Non-pigmented ciliary epithelial cell (primary cell): ENCODE data around the gene STRIP1.

Experiments
- DNase-seq: peaks from one replicate; pipeline ENCODE4 v3.0.0-alpha.2; 2010; ENCODE audit warnings: low read depth

STRIP1 gene

GRCh38 chr1:110053552-110054428, 19.4 kb downstream of the STRIP1 start:
- DNase-seq, result no peak

GRCh38 chr1:110055493-110056284, 21.3 kb downstream of the STRIP1 start:
- peak; percentile 44 for DNase-seq

GRCh38 chr1:110056285-110056683, 21.9 kb downstream of the STRIP1 start:
- no peak for DNase-seq

DNA sequence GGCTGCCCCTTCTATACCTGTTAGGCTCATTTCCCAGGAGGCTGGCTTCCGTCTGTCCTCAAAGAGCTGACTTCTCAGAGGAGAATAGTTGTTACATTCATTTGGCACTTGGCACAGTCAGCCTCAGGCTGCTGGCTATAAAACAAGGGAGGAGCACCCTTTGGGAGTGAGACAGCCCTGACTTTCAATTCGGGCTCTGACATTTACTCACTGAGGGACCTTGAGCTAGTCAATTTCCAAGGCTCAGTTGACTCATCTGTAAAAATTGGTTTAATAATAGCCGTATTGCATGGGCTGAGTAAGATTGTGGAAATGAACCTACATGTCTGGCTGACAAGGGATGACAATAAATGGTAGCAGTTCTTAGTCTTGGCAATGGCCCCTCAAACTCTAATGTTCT, 22.4 kb downstream of the STRIP1 start:
- no peak for DNase-seq

DNA sequence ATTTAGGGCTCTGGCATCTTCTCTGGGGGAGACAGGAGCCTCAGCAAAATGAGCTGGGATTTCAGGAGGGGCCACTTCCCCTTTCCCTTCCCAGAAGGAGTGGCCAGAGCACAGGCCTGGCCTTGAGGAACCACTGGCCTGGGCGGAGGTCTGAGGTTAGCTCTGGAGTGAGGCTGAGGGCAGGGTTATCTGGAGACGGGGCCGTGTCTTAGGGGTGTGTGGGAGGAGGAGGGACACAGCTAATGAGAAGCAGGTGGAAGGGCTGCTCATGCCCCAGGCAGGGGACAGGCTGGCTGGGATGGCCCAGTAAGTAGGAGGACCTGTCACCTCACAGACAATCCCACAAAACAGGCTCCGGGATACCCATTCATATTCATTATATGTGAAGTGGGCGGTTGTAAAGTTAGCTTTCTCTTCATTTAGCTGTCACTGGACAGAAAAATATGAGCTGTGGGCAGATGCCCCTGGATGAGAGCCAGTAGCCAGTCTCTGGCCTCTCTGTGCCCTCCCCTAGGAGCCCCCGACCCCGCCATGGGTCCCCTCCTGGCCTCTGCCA, 23.6 kb downstream of the STRIP1 start:
- no peak for DNase-seq

DNA sequence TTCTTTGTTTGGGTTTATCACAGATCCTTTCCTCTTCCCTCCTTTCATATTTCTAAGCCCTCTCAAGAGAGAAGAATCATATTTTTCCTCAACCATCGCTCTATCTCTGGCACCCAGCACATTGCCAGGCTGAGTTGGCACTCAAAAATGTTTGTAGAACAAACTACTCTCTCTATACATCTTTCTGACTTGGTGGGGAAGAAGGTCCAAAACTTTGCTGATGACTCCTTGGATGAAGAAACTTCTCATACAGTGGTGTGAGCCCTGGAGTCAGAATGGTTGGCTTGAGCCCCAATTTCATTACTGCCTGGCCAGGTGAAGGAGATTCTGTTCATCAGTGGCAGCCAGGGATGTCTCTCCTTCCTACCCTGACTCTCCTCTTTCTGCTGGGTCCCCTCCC, 24.2 kb downstream of the STRIP1 start:
- DNase-seq, result no peak

DNA sequence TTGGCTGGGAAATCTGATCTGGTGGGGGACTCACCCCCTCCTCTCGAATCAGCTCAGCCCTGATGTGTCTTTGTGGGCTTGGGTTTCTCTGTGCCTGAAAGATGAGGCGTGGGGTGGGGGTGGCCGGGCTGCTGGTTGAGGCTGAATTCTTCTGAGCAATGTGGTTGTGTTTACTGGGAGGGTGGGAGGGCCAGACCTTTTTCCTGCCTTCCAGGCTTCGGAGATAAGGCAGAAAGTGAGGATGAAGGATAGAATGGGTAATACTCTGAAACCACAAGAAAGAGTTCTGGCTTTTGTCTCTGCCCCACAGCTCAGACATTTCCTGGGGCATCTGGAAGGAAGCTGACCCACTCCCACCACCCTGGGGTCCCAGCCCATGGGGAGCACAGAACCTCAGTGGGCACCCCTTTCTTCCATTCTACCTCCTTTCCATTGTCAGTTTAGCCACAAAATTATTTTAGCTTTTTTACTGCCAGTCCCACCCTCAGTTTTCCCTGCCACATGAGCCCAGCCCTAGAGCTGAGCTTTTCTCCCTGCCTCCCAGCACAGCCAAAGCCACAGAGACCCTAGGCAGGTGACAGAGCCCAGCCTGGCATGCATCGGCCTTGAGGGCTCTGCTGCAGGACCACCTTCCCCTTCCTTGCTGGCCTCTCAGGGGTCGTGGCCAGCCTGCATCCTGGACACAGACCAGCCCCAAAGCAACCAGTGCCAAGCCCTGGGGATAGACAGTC, 24.9 kb downstream of the STRIP1 start:
- DNase-seq, result no peak

GRCh38 chr1:110060034-110060661, 25.7 kb downstream of the STRIP1 start:
- DNase-seq, result no peak

GRCh38 chr1:110060662-110061060, 26.2 kb downstream of the STRIP1 start:
- DNase-seq, result no peak

GRCh38 chr1:110061341-110061740, 26.9 kb downstream of the STRIP1 start:
- no peak for DNase-seq

GRCh38 chr1:110062612-110063011, 28.2 kb downstream of the STRIP1 start:
- DNase-seq, result no peak

GRCh38 chr1:110063781-110064180, 29.4 kb downstream of the STRIP1 start:
- DNase-seq, result no peak

DNA sequence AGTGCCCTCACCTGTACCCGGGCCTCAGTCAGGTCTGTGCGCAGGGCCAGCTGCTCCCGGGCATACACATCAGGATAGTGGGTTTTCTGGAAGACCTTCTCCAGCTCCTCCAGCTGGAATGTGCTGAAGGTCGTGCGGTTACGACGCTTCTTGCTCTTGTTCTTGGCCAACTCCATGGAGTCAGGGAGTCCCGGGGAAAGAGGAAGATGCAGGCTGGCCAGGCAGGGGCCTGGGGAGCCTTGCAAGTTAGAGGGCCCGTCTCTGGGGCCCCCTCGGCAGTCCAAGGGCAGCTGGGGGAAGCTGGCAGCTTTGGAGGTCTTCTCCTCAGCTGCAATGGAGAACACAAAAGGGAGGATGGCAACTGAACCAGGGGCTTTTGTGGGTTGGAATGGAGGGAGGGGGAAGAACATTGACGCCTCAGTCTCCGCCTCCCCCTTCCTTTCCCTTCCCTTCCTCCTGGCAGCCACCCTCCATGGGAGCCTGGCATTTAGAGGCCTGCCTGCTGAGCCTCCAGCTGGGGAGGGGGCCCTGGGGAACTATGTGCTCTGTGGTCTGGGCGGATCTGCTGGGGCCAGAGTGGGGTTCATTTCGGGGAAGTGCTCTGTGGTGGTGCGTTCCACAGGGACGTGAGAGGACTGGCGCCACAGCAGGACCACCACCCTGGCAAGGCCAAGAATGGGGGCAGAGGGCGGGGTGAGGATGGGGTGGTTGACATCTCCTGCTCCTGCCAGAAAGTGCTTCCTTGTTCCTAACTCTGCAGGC, 30.3 kb downstream of the STRIP1 start:
- no peak for DNase-seq

DNA sequence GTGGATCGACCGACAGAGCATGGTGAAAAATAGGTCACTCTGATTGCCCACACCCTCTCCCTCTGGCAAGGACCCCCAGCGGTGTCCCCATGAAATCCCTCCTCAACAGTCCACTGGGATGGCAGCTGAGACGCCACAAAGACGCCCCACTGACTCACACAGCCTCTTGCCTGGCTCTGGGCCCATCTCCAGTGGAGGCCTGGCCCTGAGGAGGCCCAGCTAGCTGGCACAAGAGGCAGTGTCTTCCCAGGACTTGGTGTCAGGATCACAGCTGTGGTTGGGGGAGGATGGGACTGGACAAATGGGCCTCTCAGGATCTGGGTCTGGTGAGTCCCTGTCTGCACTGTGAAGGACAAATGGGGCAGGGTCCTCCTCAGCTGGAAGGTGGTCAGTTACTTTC, 31.4 kb downstream of the STRIP1 start:
- DNase-seq, result no peak

- DNase-seq, result no peak
Observed at GRCh38 chr1:110067479-110067892, 33.1 kb downstream of the STRIP1 start.

DNA sequence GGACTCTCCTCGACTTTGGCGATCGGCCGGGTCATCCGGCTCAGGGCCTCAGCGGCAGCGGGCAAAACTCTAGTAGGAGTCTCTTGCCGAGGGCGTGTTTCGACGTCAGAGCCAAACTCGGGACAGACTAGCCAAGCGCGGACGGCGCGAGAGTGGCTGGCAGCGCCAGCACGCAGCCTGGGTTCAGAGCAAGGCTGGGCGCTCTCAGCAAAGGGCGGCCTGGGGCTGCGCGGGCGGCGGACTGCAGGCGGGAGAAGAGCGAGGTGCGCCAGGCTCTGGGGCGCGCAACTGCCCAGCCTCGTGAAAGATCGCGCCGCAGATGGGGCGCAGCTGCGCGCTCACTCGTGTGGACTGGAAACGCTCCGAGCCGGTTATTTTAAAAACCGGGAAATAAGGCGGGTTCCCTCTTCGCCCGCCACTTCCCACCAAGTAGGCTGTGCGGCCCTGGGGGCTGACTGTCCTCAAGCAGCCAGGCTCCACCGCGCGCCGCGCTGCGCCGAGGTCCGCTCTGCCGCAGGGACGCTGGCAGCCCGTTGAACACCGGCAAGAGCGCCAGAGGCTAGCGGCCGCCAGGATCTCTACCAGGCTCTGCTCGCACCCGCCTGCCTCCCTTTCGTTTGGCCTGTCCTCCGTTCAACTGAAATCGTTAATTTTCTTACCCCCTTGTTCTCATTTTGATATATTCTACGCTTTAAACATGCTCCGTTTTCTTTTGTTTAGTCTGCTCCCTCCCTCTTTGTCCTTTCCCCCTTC, 33.6 kb downstream of the STRIP1 start:
- DNase-seq, result no peak

- DNase-seq, result no peak
Observed at GRCh38 chr1:110068646-110069403, 34.4 kb downstream of the STRIP1 start.

- no peak for DNase-seq
Observed at GRCh38 chr1:110069404-110070281, 35.2 kb downstream of the STRIP1 start.
